Activated naive CD4-positive, alpha-beta T cell treated with anti-CD3 and anti-CD28 coated beads for 36 hours (primary cell): ENCODE data around the gene WDR17. TPM values are rescaled to one million over a fixed set of nuclear protein-coding genes. Genes with fewer than 3 reads are reported as not detected.
"Not testable (repeated sequence)": the region's sequence is repeated elsewhere in the genome, so short reads cannot be mapped to it uniquely, and the experiment has no call there.

Experiments used
- CTCF ChIA-PET: fragments of 350-600 bp; sonication (Branson Sonifier 250); formaldehyde crosslinking; loops from one replicate; lab custom pipeline; 2021; ENCODE audit warnings: antibody characterized with exemption; lab: Charles Lee
- DNase-seq: peaks from one replicate; pipeline ENCODE4 v3.0.0-alpha.2; 2020
- H3K27ac Mint-ChIP-seq: one replicate; pipeline ENCODE4 v1.8.0; 2021; ENCODE audit warnings: mild to moderate bottlenecking, mixed read lengths
- H3K27me3 Mint-ChIP-seq: one replicate; pipeline ENCODE4 v1.8.0; 2021; ENCODE audit warnings: low read depth, mixed read lengths
- H3K36me3 Mint-ChIP-seq: one replicate; pipeline ENCODE4 v1.8.0; 2021; ENCODE audit warnings: low read depth, mixed read lengths
- H3K4me1 Mint-ChIP-seq: one replicate; pipeline ENCODE4 v1.8.0; 2021; ENCODE audit warnings: low read depth, mixed read lengths
- H3K4me3 Mint-ChIP-seq: one replicate; pipeline ENCODE4 v1.8.0; 2021; ENCODE audit warnings: mild to moderate bottlenecking, moderate library complexity, mixed read lengths
- H3K9me3 Mint-ChIP-seq: one replicate; pipeline ENCODE4 v1.8.0; 2021; ENCODE audit warnings: mixed read lengths
- intact Hi-C: fragments of 100-400 bp; cut with micrococcal nuclease; formaldehyde crosslinking; loops from one replicate; pipeline ENCODE4 v1.15.1; 2023
- total RNA-seq, 2 experiments: library from RNA; stranded (reverse); gene quantifications; one replicate each; pipeline ENCODE4 v1.2.3, GENCODE V29; 2021

Gene WDR17
- total RNA-seq, 2 experiments from 2014 or later = 1.4 to 1.7 TPM

DNA sequence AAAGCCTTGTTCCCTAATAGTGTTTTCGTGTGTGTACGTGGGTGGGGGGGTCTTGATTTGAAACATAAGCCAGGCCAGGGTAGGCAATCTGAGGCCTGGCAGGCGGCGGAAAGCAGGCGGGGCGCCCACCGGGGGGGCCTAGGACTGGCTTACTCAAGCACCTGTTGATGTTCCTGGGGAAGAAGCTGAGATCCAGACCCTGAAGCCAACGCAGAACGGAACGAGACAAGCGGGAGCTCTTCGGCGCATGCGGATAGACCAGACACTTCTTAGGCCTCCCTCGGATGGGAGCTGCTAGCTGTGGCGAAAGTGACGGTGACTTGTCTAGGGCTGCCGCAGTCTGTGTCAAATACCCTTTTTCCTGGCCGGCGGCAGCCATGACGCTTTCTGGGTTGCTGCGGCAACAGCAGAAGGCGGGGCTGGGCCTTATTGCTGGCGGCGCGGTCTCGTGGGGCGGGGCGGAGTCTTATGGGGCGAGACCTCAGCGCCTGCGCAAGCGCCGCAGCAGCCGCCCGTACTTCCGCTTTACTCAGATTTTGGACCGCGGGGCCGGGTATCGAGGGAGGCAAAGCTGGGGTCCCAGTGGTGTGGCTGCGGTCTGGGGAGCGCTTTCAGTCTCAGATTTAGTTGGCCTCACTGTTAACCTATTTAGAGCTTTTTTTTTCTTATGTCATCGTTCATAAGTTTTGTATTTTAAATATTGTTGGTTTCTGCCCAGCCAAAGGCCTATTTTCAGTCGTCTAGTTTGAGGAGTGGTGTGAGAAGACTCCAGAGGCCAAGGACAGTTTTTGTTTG, 129.7 kb downstream of the WDR17 start, which contains the start of gene SPATA4:
TSS of gene SPATA4 (minus strand) at position 402 of the 795 bp plus-strand sequence. CDS start at position 379, 23 bp downstream.
- peak within 1 kb of the TSS; percentile 76 for H3K4me3 Mint-ChIP-seq
- intact Hi-C loops = loop anchor here (1.0 to 2.0 kb wide), 8 partner anchors 8 to 1913 kb away; partner anchors contain the start of genes AGA, CEP44, FBXO8 and NEIL3
- H3K4me1 Mint-ChIP-seq = peaks cover 32% of the 10 kb centered on the region
- peaks cover 12% of the 10 kb centered on the region for H3K27me3 Mint-ChIP-seq
- CTCF ChIA-PET = interaction anchor here (0.7 to 1.0 kb wide), 2 partner anchors 146 to 305 kb away, joined by 3 read pairs; no protein-coding TSS in a partner anchor
- no peaks in the 10 kb centered on the region for H3K36me3 Mint-ChIP-seq
- H3K27ac Mint-ChIP-seq = peak within 1 kb of the TSS; percentile 75
- peak; percentile 96 for DNase-seq
- no peaks in the 10 kb centered on the region for H3K9me3 Mint-ChIP-seq

DNA sequence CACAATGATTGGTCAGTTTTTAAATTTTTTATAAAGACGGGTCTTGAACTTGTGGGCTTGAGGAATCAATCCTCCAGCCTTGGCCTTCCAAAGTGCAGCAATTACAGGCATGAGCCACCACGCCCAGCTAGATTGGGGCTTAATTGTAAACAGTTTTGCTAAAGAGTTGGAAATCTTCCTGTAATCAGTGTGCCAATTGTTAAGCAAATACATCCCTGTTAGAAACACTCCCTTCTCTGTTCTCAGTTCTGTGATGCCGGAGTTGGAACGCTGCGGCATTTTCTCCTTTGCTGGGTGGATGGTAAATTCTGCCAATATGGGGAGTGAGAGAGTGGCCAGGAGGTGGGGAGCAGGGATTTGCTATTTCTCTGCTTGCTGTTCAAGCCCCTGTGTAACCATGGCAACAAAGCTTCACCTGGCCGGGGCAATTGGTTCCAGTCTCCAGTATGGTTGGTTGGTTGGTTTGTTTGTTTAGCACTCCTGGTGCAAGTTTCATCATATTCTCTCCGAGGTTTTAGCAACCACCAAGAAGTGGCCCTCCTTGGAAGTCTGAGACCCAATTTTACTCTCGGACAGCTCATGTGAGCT, 132.8 kb downstream of the WDR17 start:
- no peak overlapping the region for H3K27ac Mint-ChIP-seq
- CTCF ChIA-PET = no interaction called here
- intact Hi-C loops = no loop called here
- no peak overlapping the region for H3K4me3 Mint-ChIP-seq
- H3K9me3 Mint-ChIP-seq = no peaks in the 10 kb centered on the region
- peaks cover 26% of the 10 kb centered on the region for H3K4me1 Mint-ChIP-seq
- no peaks in the 10 kb centered on the region for H3K27me3 Mint-ChIP-seq
- H3K36me3 Mint-ChIP-seq = no peaks in the 10 kb centered on the region
- DNase-seq = no peak

DNA sequence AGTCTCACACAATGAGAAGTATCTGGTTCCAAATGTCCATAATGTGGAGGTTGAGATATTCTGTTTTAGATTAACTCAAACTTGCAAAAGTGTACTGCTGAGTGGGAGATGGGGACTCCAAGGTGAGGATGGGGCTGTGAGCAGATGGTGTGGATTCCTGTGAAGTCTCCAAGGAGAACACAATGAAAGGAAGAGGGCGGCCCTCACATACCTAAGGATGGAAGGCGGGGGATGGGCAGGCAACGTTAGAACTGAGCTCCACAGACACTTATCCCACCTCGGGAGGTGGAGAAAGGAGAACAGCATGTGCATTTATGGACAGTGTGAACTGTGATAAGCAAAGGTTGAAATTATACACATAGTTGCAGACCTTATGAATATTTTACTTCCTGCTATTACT, 139.7 kb downstream of the WDR17 start:
- no peaks in the 10 kb centered on the region for H3K4me1 Mint-ChIP-seq
- H3K27ac Mint-ChIP-seq = no peak overlapping the region
- H3K9me3 Mint-ChIP-seq = no peaks in the 10 kb centered on the region
- DNase-seq = no peak
- no peaks in the 10 kb centered on the region for H3K36me3 Mint-ChIP-seq
- intact Hi-C loops = no loop called here
- H3K4me3 Mint-ChIP-seq = no peak overlapping the region
- CTCF ChIA-PET = interaction anchor here (0.6 to 0.9 kb wide), 2 partner anchors 82 to 120 kb away, joined by 3 to 5 read pairs; no protein-coding TSS in a partner anchor
- H3K27me3 Mint-ChIP-seq = peaks cover 21% of the 10 kb centered on the region

DNA sequence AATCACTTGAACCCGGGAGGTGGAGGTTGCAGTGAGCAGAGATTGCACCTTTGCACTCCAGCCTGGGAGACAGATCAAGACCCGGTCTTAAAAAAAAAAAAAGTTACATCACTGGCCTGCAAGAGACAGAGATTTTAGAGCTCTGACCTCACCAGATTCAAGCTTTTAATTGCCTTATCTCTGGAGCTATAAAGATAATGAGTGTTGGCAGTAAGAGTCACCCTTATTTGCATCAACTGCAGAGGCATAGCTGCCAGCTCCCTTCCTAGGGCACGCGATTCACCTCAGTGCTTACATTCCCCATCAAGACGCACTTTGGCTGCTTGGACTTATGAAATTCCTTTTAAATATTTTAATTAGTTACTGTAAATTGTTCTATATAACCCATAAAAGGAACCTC, 142.2 kb downstream of the WDR17 start:
- intact Hi-C loops = no loop called here
- Mint-ChIP-seq H3K27ac (no peak overlapping the region), H3K4me3 (no peak overlapping the region), H3K36me3 (no peaks in the 10 kb centered on the region), H3K9me3 (peaks cover 3% of the 10 kb centered on the region), H3K4me1 (no peaks in the 10 kb centered on the region), H3K27me3 (peaks cover 28% of the 10 kb centered on the region)
- CTCF ChIA-PET = interaction anchor here (0.6 kb wide), 1 partner anchor 45 kb away, joined by 4 read pairs; no protein-coding TSS in a partner anchor
- DNase-seq = no peak

DNA sequence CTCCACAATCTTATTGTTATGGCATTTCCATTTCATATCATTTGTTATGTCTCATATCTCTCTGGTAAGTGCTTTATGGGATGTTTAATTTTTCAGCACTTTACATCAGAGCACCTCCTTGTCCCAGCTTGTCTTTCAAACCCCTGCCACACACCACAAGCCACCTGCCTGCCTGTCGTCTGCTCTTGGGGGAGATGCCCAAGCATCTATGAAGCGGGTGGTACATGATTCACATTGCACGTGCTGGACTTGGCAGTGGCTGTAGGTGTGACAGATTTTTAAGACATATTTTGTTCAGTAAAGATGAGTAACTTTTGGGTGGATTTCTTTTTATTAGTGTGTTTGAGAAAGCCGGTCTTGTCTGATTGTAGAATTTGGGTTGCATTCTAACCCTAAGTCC, 143.9 kb downstream of the WDR17 start:
- peaks cover 28% of the 10 kb centered on the region for H3K27me3 Mint-ChIP-seq
- no peak for DNase-seq
- H3K9me3 Mint-ChIP-seq = peaks cover 3% of the 10 kb centered on the region
- H3K36me3 Mint-ChIP-seq = no peaks in the 10 kb centered on the region
- H3K4me3 Mint-ChIP-seq = no peak overlapping the region
- intact Hi-C loops = no loop called here
- H3K27ac Mint-ChIP-seq = no peak overlapping the region
- CTCF ChIA-PET = no interaction called here
- no peaks in the 10 kb centered on the region for H3K4me1 Mint-ChIP-seq

DNA sequence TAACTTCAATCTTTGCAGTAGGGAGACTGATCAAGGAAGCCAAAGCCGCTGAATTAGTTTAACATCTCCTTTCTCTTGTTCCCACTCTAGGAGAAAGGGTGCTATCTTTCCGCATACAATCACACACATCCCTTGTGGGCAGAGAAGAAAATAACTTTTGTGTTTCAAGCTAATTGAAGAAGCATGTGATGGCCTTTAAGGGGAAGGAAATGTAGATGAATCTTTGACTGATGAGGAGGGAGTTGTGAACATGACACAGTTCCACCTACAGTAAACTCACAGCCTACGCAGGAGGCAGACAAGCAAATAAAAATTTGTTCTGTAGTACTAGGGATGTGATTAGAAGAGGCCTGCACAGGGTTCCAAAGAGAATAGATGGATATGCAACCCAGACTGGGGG, 144.5 kb downstream of the WDR17 start:
- H3K27me3 Mint-ChIP-seq = peaks cover 25% of the 10 kb centered on the region
- H3K36me3 Mint-ChIP-seq = no peaks in the 10 kb centered on the region
- no peak for DNase-seq
- no peak overlapping the region for H3K27ac Mint-ChIP-seq
- no peaks in the 10 kb centered on the region for H3K4me1 Mint-ChIP-seq
- intact Hi-C loops = no loop called here
- CTCF ChIA-PET = no interaction called here
- H3K4me3 Mint-ChIP-seq = no peak overlapping the region
- H3K9me3 Mint-ChIP-seq = peaks cover 3% of the 10 kb centered on the region

DNA sequence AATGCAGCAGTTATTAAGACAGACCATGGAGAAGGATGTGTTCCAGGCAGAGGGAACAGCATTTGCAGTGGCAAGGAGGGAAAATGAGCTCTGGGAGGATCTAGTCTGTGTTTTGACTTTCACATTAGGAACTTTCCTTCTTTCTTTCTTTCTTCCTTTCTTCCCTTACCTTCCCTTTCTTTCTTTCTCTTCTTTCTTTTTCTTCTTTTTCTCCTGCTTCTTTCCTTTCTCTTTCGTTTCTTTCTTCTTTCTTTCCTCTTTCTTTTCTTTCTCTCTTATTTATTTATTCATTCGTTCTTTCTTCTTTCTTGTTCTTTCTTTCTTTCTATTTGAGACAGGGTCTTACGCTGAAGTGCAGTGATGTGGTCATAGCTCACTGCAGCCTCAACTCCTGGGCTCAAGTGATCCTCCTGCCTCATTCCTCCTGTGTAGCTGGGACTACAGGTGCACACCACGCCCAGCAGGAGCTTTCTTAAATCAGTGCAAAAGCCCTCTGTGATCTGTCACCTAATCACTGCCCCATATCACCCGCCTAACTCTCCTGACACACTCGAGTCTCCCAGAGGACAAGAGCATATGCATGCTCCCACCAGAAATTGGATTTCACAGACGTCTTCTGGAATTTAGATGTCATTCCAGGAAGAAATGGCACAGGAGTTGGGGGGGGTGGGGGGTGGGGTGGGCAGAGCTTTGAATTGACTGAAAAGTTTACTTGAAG, 145.1 kb downstream of the WDR17 start:
- Mint-ChIP-seq H3K27ac (no peak overlapping the region), H3K36me3 (no peaks in the 10 kb centered on the region), H3K4me1 (no peaks in the 10 kb centered on the region), H3K9me3 (peaks cover 3% of the 10 kb centered on the region), H3K27me3 (peaks cover 20% of the 10 kb centered on the region), H3K4me3 (no peak overlapping the region)
- CTCF ChIA-PET = no interaction called here
- intact Hi-C loops = no loop called here
- DNase-seq = no peak

DNA sequence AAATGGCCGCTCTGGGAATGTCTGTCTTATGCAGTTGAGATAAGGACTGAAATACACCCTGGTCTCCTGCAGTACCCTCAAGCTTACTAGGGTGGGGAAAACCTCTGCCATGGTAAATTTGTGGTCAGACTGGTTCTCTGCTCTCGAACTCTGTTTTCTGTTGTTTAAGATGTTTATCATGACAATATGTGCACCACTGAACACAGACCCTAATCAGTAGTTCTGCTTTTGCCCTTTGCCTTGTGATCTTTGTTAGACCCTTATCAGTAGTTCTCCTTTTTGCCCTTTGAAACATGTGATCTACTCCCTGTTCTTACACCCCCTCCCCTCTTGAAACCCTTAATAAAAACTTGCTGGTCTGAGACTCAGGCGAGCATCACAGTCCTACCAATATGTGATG, 146.7 kb downstream of the WDR17 start:
- H3K36me3 Mint-ChIP-seq, H3K27ac Mint-ChIP-seq, H3K4me1 Mint-ChIP-seq, H3K9me3 Mint-ChIP-seq, DNase-seq, H3K4me3 Mint-ChIP-seq, intact Hi-C loops: not testable (repeated sequence)
- CTCF ChIA-PET = interaction anchor here (0.6 kb wide), 1 partner anchor 61 kb away, joined by 4 read pairs; no protein-coding TSS in a partner anchor
- peaks cover 18% of the 10 kb centered on the region for H3K27me3 Mint-ChIP-seq

DNA sequence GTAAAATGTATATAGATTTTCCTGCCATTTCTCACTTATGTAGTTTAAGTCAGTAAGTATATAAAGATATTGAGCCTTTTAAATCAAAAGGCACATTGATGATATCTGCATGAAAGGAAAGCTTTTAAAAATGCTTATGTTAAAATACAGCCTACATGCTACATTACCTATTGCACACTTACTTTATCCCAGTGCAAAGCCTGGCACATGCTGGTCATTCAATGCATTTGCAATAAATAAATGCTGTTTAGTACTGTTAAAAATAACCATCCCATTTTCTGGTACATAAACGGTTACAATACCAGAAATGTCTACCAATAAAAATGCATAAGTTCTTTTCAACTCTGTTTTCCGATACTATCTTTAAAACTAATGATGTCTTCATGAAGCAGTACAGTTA, 151.9 kb downstream of the WDR17 start:
- Mint-ChIP-seq H3K27me3 (no peaks in the 10 kb centered on the region), H3K36me3 (no peaks in the 10 kb centered on the region), H3K4me3 (no peak overlapping the region), H3K27ac (no peak overlapping the region), H3K4me1 (no peaks in the 10 kb centered on the region), H3K9me3 (peaks cover under 1% of the 10 kb centered on the region)
- intact Hi-C loops = loop anchor here (1.0 kb wide), 1 partner anchor 67 kb away; no protein-coding TSS in a partner anchor
- CTCF ChIA-PET = interaction anchor here (0.9 kb wide), 1 partner anchor 46 kb away, joined by 3 read pairs; no protein-coding TSS in a partner anchor
- no peak for DNase-seq

DNA sequence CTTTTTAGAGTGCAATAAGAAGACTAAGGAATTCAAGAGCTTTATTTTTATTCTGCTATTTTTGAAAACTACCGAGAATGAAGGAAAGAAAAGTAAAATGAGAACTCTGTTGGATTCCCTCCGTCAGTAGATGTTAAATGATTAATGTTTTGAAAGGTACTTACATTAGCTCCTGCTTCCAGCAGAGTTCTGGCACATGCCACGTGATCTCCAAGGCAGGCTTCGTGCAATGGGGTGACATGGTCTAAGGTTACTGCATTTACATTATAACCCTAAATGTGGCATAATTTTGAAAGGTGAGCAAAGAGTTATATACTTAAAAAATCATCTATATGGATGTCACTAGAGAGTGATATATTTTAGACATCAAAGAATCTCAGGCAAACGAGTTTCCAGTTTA, 156.5 kb downstream of the WDR17 start:
- no peaks in the 10 kb centered on the region for H3K4me1 Mint-ChIP-seq

DNA sequence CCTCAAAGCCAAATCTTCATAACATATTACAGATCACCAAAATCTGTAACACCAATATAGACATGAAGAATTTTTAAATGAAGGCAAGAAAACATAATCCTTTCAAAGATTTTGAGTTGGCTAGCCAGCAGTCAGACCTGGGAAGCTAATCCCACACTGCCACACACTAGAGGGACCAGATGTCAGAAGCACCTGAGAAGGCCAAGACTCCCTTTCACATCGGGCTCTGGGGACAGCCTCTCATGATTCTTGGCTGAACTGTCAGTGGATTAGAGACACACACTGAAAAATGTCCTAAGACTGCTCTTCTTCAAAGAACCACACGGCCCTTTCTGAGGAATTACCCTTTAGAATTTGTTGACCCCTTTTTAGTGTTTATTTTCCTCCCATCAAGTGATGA, 157.9 kb downstream of the WDR17 start:
- H3K27me3 Mint-ChIP-seq = peaks cover 8% of the 10 kb centered on the region
- intact Hi-C loops = no loop called here
- no peaks in the 10 kb centered on the region for H3K36me3 Mint-ChIP-seq
- no peak for DNase-seq
- no peaks in the 10 kb centered on the region for H3K9me3 Mint-ChIP-seq
- H3K4me1 Mint-ChIP-seq = no peaks in the 10 kb centered on the region
- CTCF ChIA-PET = no interaction called here
- H3K4me3 Mint-ChIP-seq = no peak overlapping the region
- H3K27ac Mint-ChIP-seq = no peak overlapping the region

More for the DNA sequence above, 156.5 kb downstream of the WDR17 start:
- Mint-ChIP-seq H3K36me3 (no peaks in the 10 kb centered on the region), H3K4me3 (no peak overlapping the region), H3K27ac (no peak overlapping the region), H3K9me3 (no peaks in the 10 kb centered on the region), H3K27me3 (peaks cover 6% of the 10 kb centered on the region)
- CTCF ChIA-PET = no interaction called here
- no peak for DNase-seq
- intact Hi-C loops = no loop called here

DNA sequence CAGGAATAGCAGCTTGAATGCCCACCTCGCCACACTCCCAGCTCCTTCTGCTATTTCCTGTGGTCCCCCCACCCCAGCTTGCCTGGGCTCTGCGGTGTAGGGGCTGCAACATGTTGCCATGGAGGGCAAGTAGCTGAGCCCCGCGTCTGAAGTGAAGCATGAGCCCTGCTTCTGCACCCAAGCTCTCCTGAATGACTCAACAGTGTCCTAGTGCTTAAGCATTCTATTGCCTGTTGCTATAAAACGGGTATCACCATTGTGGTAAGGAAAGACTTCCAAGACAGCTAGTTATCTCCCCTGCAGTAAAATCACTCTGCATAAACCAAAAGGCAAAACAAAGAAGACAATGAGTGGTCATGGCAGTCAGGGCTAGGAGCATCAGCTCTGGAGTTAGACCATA, 161.1 kb downstream of the WDR17 start:
- CTCF ChIA-PET = no interaction called here
- Mint-ChIP-seq H3K4me3 (no peak overlapping the region), H3K9me3 (no peaks in the 10 kb centered on the region)

More for the DNA sequence above, 161.1 kb downstream of the WDR17 start:
- Mint-ChIP-seq H3K4me1 (no peaks in the 10 kb centered on the region), H3K27ac (no peak overlapping the region), H3K27me3 (peaks cover 8% of the 10 kb centered on the region), H3K36me3 (no peaks in the 10 kb centered on the region)
- DNase-seq = no peak
- intact Hi-C loops = no loop called here
